Breast epithelium (tissue), 4 donors: ENCODE data around the gene WFDC6. TPM values are rescaled to one million over a fixed set of nuclear protein-coding genes. Genes with fewer than 3 reads are reported as not detected.

Experiments
- DNase-seq, 2 donors: peaks; one replicate each; pipeline ENCODE4 v3.0.0-alpha.2; 2019; ENCODE audit warnings: low spot score in 2 of 2
- H3K27ac ChIP-seq, 2 donors: fragments of 200-600 bp; sonication (generic) in 1 of 2; one replicate each; pipeline ENCODE4 v1.5.1; 2016 to 2019; ENCODE audit warnings: mild to moderate bottlenecking in 1 of 2
- H3K27me3 ChIP-seq, 2 donors: fragments of 200-600 bp; sonication (generic) in 1 of 2; one replicate each; pipeline versions ENCODE4 v1.5.1 to v1.6.0; 2017 to 2019; ENCODE audit warnings: control low read depth in 1 of 2, mild to moderate bottlenecking in 1 of 2
- H3K36me3 ChIP-seq: fragments of 200-600 bp; one replicate; pipeline ENCODE4 v1.5.1; 2019
- H3K4me1 ChIP-seq, 2 donors: fragments of 200-600 bp; sonication (generic); one replicate each; pipeline ENCODE4 v1.5.1; 2016 to 2019; ENCODE audit warnings: control low read depth in 1 of 2
- H3K4me3 ChIP-seq, 3 donors: fragments of 200-600 bp; sonication (generic); 1 replicate in 2 of 3; 2 replicates in 1 of 3; pipeline ENCODE4 v1.5.1; 2016 to 2019; ENCODE audit warnings: mild to moderate bottlenecking in 3 of 3, moderate library complexity in 2 of 3
- H3K9me3 ChIP-seq, 2 donors: fragments of 200-600 bp; sonication (generic) in 1 of 2; one replicate each; pipeline ENCODE4 v1.5.1; 2016 to 2019; ENCODE audit warnings: control low read depth in 1 of 2
- POLR2A ChIP-seq: fragments of 450-650 bp; IDR thresholded peaks from one replicate; pipeline ENCODE4 v1.6.1; 2016; ENCODE audit warnings: antibody characterized with exemption, mild to moderate bottlenecking, moderate library complexity
- POLR2AphosphoS5 ChIP-seq, 3 donors: sonication (generic); formaldehyde crosslinking; IDR thresholded peaks; one replicate each; pipeline ENCODE4 v1.6.1; 2017; ENCODE audit warnings: antibody characterized with exemption in 3 of 3
- intact Hi-C: fragments of 100-400 bp; cut with DNase I; formaldehyde crosslinking; loops from one replicate; pipeline ENCODE4 v1.15.1; 2023; ENCODE audit warnings: low total_unique reads
- total RNA-seq, 3 donors: library from RNA; depleted of rRNA; stranded (reverse); fragments of >200 nt; gene quantifications; one replicate each; pipeline ENCODE4 v1.1.0, GENCODE V29; 2016
- TF ChIP-seq, protein P1 (sequence below), 3 donors: fragments of 450-650 bp; IDR thresholded peaks; one replicate each; pipeline ENCODE4 v1.5.1; 2016 to 2017; ENCODE audit warnings: antibody characterized with exemption in 3 of 3, mild to moderate bottlenecking in 3 of 3, moderate library complexity in 3 of 3

WFDC6 gene
- total RNA-seq, 3 donors from 2014 or later = not detected

DNA sequence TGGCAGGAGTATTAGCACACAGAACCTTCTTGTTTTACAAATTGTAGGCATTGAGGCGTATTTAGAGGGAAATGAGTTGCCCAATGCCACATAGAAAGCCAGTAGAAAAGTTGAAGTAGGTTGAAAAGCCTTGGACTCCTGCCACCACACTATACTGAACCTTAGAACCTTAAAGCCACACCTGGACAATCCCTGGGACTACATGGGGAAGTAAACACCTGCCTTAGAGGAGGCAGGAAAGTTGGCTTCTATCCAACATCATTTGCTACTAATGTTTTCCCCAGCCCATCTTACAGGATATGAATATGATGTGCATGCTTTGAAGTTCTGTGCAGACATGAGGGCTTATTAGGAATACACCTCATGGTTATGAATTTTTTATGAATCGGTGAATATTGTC lies 13.2 kb upstream of the WFDC6 start:
- Histone ChIP-seq H3K27me3 (no peaks in the 10 kb centered on the region), H3K36me3 (no peaks in the 10 kb centered on the region), H3K4me3 (no peak overlapping the region), H3K27ac (no peak overlapping the region), H3K9me3 (no peaks in the 10 kb centered on the region), H3K4me1 (no peaks in the 10 kb centered on the region)
- TF ChIP-seq POLR2AphosphoS5 (IDR thresholded peaks at IDR 0.05) = no peak
- no peak for DNase-seq
- intact Hi-C loops = no loop called here

GRCh38 chr20:45550765-45551164 lies 11.5 kb upstream of the WFDC6 start:
- Histone ChIP-seq H3K27me3 (no peaks in the 10 kb centered on the region), H3K36me3 (no peaks in the 10 kb centered on the region), H3K27ac (no peak overlapping the region), H3K4me1 (no peaks in the 10 kb centered on the region), H3K4me3 (no peak overlapping the region), H3K9me3 (no peaks in the 10 kb centered on the region)
- TF ChIP-seq, protein P1, sequence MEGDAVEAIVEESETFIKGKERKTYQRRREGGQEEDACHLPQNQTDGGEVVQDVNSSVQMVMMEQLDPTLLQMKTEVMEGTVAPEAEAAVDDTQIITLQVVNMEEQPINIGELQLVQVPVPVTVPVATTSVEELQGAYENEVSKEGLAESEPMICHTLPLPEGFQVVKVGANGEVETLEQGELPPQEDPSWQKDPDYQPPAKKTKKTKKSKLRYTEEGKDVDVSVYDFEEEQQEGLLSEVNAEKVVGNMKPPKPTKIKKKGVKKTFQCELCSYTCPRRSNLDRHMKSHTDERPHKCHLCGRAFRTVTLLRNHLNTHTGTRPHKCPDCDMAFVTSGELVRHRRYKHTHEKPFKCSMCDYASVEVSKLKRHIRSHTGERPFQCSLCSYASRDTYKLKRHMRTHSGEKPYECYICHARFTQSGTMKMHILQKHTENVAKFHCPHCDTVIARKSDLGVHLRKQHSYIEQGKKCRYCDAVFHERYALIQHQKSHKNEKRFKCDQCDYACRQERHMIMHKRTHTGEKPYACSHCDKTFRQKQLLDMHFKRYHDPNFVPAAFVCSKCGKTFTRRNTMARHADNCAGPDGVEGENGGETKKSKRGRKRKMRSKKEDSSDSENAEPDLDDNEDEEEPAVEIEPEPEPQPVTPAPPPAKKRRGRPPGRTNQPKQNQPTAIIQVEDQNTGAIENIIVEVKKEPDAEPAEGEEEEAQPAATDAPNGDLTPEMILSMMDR (IDR thresholded peaks at IDR 0.05) = no peak
- TF ChIP-seq POLR2AphosphoS5 (IDR thresholded peaks at IDR 0.05) (no peak), POLR2A (no peak)
- intact Hi-C loops = no loop called here
- DNase-seq = no peak

DNA sequence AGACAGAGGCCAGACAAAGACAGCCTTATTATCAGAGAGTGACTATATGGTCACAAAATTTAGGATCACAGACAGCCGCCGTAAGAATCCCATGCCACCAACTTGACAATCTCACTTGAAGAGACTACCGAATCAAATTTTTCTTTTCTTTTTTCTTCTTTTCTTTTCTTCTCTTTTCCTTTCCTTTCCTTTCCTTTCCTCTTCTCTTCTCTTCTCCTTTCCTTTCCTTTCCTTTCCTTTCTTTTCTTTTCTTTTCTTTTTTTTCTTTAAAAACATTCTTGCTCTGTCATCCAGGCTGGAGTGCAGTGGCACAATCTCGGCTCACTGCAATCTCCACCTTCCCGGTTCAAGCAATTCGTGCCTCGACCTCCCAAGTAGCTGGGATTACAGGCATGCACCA lies 9.1 kb upstream of the WFDC6 start:
- TF ChIP-seq, protein P1 (IDR thresholded peaks at IDR 0.05) = no peak
- TF ChIP-seq POLR2A (no peak), POLR2AphosphoS5 (IDR thresholded peaks at IDR 0.05) (no peak)
- DNase-seq = no peak
- Histone ChIP-seq H3K4me1 (no peaks in the 10 kb centered on the region), H3K36me3 (no peaks in the 10 kb centered on the region), H3K27ac (no peak overlapping the region), H3K9me3 (no peaks in the 10 kb centered on the region), H3K27me3 (no peaks in the 10 kb centered on the region), H3K4me3 (no peak overlapping the region)
- intact Hi-C loops = no loop called here

- H3K27me3 ChIP-seq = no peaks in the 10 kb centered on the region
- H3K4me1 ChIP-seq = no peaks in the 10 kb centered on the region
- intact Hi-C loops = no loop called here
- no peaks in the 10 kb centered on the region for H3K9me3 ChIP-seq
- no peak within 1 kb of the TSS for H3K27ac ChIP-seq
- no peak for TF ChIP-seq POLR2AphosphoS5 (IDR thresholded peaks at IDR 0.05)
- no peak for TF ChIP-seq POLR2A
- TF ChIP-seq, protein P1 (IDR thresholded peaks at IDR 0.05) = no peak
- DNase-seq = no peak
- no peaks in the 10 kb centered on the region for H3K36me3 ChIP-seq
- H3K4me3 ChIP-seq = no peak within 1 kb of the TSS
Observed at GRCh38 chr20:45547206-45547770, 8.0 kb upstream of the WFDC6 start, which contains the start of gene EPPIN. Gene EPPIN, minus strand, starts transcription at chr20:45547401. Its CDS starts 44 bp downstream, at chr20:45547357.

DNA sequence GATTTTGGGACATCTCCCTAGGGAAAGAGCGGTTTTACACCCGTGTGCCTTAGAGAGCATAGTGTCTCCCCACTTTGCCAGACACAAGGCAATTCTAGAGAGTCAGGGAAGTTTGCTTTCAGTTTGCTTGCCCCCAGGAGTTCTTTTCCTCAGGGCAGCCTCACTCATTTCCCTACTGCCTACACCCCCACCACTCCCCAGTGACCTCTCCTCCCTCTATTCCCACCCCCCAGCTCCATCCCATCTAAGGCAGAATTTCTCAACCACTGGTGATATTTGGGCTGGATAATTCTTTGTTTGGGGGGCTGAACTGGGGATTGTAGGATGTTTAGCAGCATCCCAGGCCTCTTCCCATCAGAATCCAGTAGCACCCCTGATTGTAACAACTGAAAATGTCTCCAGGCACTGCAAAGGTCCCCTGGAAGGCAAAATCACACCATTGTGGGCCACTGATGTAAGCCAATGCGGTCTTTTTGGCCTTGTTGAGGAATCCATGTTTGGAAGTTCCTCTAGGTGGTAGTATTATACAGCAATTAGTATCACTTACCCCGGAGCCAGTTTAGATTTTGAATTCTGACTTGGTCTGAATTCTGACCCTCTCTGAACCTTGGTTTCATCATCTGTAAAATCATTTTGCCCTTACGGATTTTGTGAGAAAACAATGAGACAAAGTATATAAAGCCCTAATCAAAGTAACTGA lies 6.6 kb upstream of the WFDC6 start:
- H3K9me3 ChIP-seq = no peaks in the 10 kb centered on the region
- no peak for TF ChIP-seq POLR2A
- TF ChIP-seq, protein P1 (IDR thresholded peaks at IDR 0.05) = peak in 1 of 3 donors; percentile 30
- H3K36me3 ChIP-seq = no peaks in the 10 kb centered on the region
- no peak for DNase-seq
- intact Hi-C loops = no loop called here
- no peak overlapping the region for H3K4me3 ChIP-seq
- no peaks in the 10 kb centered on the region for H3K4me1 ChIP-seq
- H3K27me3 ChIP-seq = no peaks in the 10 kb centered on the region
- no peak overlapping the region for H3K27ac ChIP-seq
